Thymus (tissue), 11 donors: ENCODE measurements around the gene ENAH. TPM values are rescaled to one million over a fixed set of nuclear protein-coding genes. Genes with fewer than 3 reads are reported as not detected.

Experiments used
- DNase-seq, 9 donors: peaks; one replicate each; pipeline ENCODE4 v3.0.0-alpha.2; 2013; ENCODE audit warnings: low spot score in 9 of 9, low read depth in 6 of 9, missing footprints in 1 of 9
- H3K27ac ChIP-seq, 2 donors: one replicate each; pipeline ENCODE4 v1.5.1; 2013; ENCODE audit warnings: control low read depth in 1 of 2, low read depth in 1 of 2, low read length in 1 of 2, mild to moderate bottlenecking in 1 of 2, moderate library complexity in 1 of 2
- H3K27me3 ChIP-seq, 2 donors: one replicate each; pipeline ENCODE4 v1.5.1; 2013; ENCODE audit warnings: low read length in 1 of 2; ENCODE audit not compliant: control insufficient read depth in 2 of 2, insufficient read depth in 1 of 2
- H3K36me3 ChIP-seq, 2 donors: one replicate each; pipeline ENCODE4 v1.5.1; 2013; ENCODE audit warnings: low read length in 1 of 2, mild to moderate bottlenecking in 1 of 2, moderate library complexity in 1 of 2; ENCODE audit not compliant: control insufficient read depth in 2 of 2, insufficient read depth in 2 of 2
- H3K4me1 ChIP-seq, 2 donors: one replicate each; pipeline ENCODE4 v1.5.1; 2013; ENCODE audit warnings: low read length in 2 of 2; ENCODE audit not compliant: control insufficient read depth in 2 of 2, insufficient read depth in 2 of 2
- H3K4me3 ChIP-seq, 2 donors: one replicate each; pipeline ENCODE4 v1.5.1; 2013; ENCODE audit warnings: low read length in 2 of 2, control low read depth in 1 of 2, mild to moderate bottlenecking in 1 of 2
- H3K9me3 ChIP-seq, 2 donors: one replicate each; pipeline ENCODE4 v1.5.1; 2013; ENCODE audit warnings: low read length in 1 of 2, mild to moderate bottlenecking in 1 of 2; ENCODE audit not compliant: control insufficient read depth in 2 of 2, insufficient read depth in 1 of 2
- WGBS: extraction: QIAGEN DNeasy Blood & Tissue Kit; methylation state at CpG from one replicate; pipeline ENCODE4 v1.1.7; 2013; 5-methylcytosine and 5-hydroxymethylcytosine counted together
- polyA plus RNA-seq: library from polyadenylated mRNA; stranded (reverse); fragments of 200-250 nt; gene quantifications from one replicate; pipeline ENCODE4 v1.2.3, GENCODE V29; 2013
- total RNA-seq: library from RNA; stranded (reverse); fragments of 120-200 nt; gene quantifications from one replicate; pipeline ENCODE4 v1.2.4, GENCODE V29; 2013
- donor health status: healthy.

Gene ENAH
- total and polyA plus RNA-seq, 2 donors, result 18.3 to 19.5 TPM

- H3K9me3 ChIP-seq, result no peaks in the 10 kb centered on the region
- no peaks in the 10 kb centered on the region for H3K4me1 ChIP-seq
- no peak overlapping the region for H3K27ac ChIP-seq
- H3K4me3 ChIP-seq, result no peak overlapping the region
- no peak for DNase-seq
- H3K36me3 ChIP-seq, result no peaks in the 10 kb centered on the region
- H3K27me3 ChIP-seq, result no peaks in the 10 kb centered on the region
- 78% methylated on average over 7 of the region's 7 CpGs for WGBS
These were observed 158.0 kb downstream of the ENAH start for GRCh38 chr1:225494789-225495359.

- DNase-seq, result no peak
- WGBS, result over 99% methylated on average over 6 of the region's 6 CpGs
These were observed 159.2 kb downstream of the ENAH start for GRCh38 chr1:225493591-225494246.

GRCh38 chr1:225488676-225489075, 164.2 kb downstream of the ENAH start:
- Histone ChIP-seq H3K36me3 (no peaks in the 10 kb centered on the region), H3K27me3 (no peaks in the 10 kb centered on the region), H3K4me1 (peaks cover 0 to 13% of the 10 kb centered on the region in 2 donors), H3K4me3 (no peak overlapping the region), H3K9me3 (no peaks in the 10 kb centered on the region), H3K27ac (no peak overlapping the region)
- no peak for DNase-seq
- WGBS, result 93% methylated on average over 5 of the region's 5 CpGs

More at GRCh38 chr1:225493591-225494246, 159.2 kb downstream of the ENAH start:
- Histone ChIP-seq H3K36me3 (no peaks in the 10 kb centered on the region), H3K4me3 (no peak overlapping the region), H3K27me3 (no peaks in the 10 kb centered on the region), H3K27ac (no peak overlapping the region), H3K9me3 (no peaks in the 10 kb centered on the region), H3K4me1 (no peaks in the 10 kb centered on the region)

- Histone ChIP-seq H3K9me3 (no peaks in the 10 kb centered on the region), H3K4me3 (no peak overlapping the region), H3K27ac (no peak overlapping the region), H3K36me3 (no peaks in the 10 kb centered on the region), H3K4me1 (peaks cover 0 to 13% of the 10 kb centered on the region in 2 donors), H3K27me3 (no peaks in the 10 kb centered on the region)
- 97% methylated on average over 2 of the region's 2 CpGs for WGBS
- no peak for DNase-seq
These were observed 166.1 kb downstream of the ENAH start for GRCh38 chr1:225486856-225487255.

- Histone ChIP-seq H3K4me3 (no peak overlapping the region), H3K27ac (no peak overlapping the region), H3K36me3 (no peaks in the 10 kb centered on the region), H3K4me1 (peaks cover 0 to 13% of the 10 kb centered on the region in 2 donors), H3K27me3 (no peaks in the 10 kb centered on the region), H3K9me3 (no peaks in the 10 kb centered on the region)
- WGBS, result 97% methylated on average over 6 of the region's 6 CpGs
- DNase-seq, result no peak
These were observed 166.9 kb downstream of the ENAH start for GRCh38 chr1:225485991-225486530.

GRCh38 chr1:225485226-225485625, 167.7 kb downstream of the ENAH start:
- H3K4me3 ChIP-seq, result no peak overlapping the region
- H3K27ac ChIP-seq, result no peak overlapping the region
- H3K9me3 ChIP-seq, result no peaks in the 10 kb centered on the region
- no peak for DNase-seq
- no peaks in the 10 kb centered on the region for H3K36me3 ChIP-seq
- peaks cover 0 to 17% of the 10 kb centered on the region in 2 donors for H3K4me1 ChIP-seq
- WGBS, result 94% methylated on average over 3 of the region's 3 CpGs
- H3K27me3 ChIP-seq, result no peaks in the 10 kb centered on the region

GRCh38 chr1:225484657-225485214, 168.2 kb downstream of the ENAH start:
- H3K27me3 ChIP-seq, result no peaks in the 10 kb centered on the region
- H3K4me1 ChIP-seq, result peaks cover 0 to 17% of the 10 kb centered on the region in 2 donors
- no peak overlapping the region for H3K27ac ChIP-seq
- H3K4me3 ChIP-seq, result no peak overlapping the region
- DNase-seq, result no peak
- 83% methylated on average over 10 of the region's 10 CpGs for WGBS
- H3K36me3 ChIP-seq, result no peaks in the 10 kb centered on the region
- no peaks in the 10 kb centered on the region for H3K9me3 ChIP-seq

- DNase-seq, result no peak
- Histone ChIP-seq H3K27me3 (no peaks in the 10 kb centered on the region), H3K4me3 (no peak overlapping the region), H3K36me3 (no peaks in the 10 kb centered on the region), H3K9me3 (no peaks in the 10 kb centered on the region), H3K27ac (no peak overlapping the region), H3K4me1 (peaks cover 0 to 17% of the 10 kb centered on the region in 2 donors)
- 95% methylated on average over 23 of the region's 23 CpGs for WGBS
These were observed 168.9 kb downstream of the ENAH start for GRCh38 chr1:225483818-225484656.
